Neural progenitor cell (in vitro differentiated cells): ENCODE results near the gene MBOAT7. TPM values are rescaled to one million over a fixed set of nuclear protein-coding genes. Genes with fewer than 3 reads are reported as not detected.
A peak's percentile ranks its signal among the peaks of the same experiment; 100 is the strongest.

Experiments
- DNase-seq: peaks from one replicate; pipeline ENCODE4 v3.0.0-alpha.2; 2016; ENCODE audit warnings: low spot score
- H2AFZ ChIP-seq: fragments of 200-600 bp; sonication (generic); replicated peaks from 2 replicates; pipeline ENCODE4 v1.6.1; 2016; ENCODE audit warnings: antibody characterized with exemption
- H3F3A ChIP-seq: fragments of 200-600 bp; sonication (generic); 2 replicates; pipeline ENCODE4 v1.6.1; 2016; ENCODE audit warnings: antibody characterized with exemption, low read depth
- H3K27ac ChIP-seq: fragments of 200-600 bp; sonication (generic); 2 replicates; pipeline ENCODE4 v1.5.1; 2016; ENCODE audit warnings: mild to moderate bottlenecking
- H3K27me3 ChIP-seq: fragments of 200-600 bp; sonication (generic); 2 replicates; pipeline ENCODE4 v1.6.1; 2016; ENCODE audit warnings: mild to moderate bottlenecking, moderate library complexity
- H3K36me3 ChIP-seq: fragments of 200-600 bp; sonication (generic); 2 replicates; pipeline ENCODE4 v1.5.1; 2016
- H3K4me1 ChIP-seq: fragments of 200-600 bp; sonication (generic); 2 replicates; pipeline ENCODE4 v1.6.1; 2016; ENCODE audit warnings: mixed run types
- H3K4me2 ChIP-seq: fragments of 200-600 bp; sonication (generic); 2 replicates; pipeline ENCODE4 v1.6.1; 2016
- H3K4me3 ChIP-seq: fragments of 200-600 bp; sonication (generic); 2 replicates; pipeline ENCODE4 v1.5.1; 2016
- H3K79me2 ChIP-seq: fragments of 200-600 bp; sonication (generic); 2 replicates; pipeline ENCODE4 v1.6.1; 2016; ENCODE audit warnings: low read depth
- H3K9ac ChIP-seq: fragments of 200-600 bp; sonication (generic); 2 replicates; pipeline ENCODE4 v1.6.1; 2016
- H3K9me3 ChIP-seq: fragments of 200-600 bp; sonication (generic); 2 replicates; pipeline ENCODE4 v1.5.1; 2016; ENCODE audit warnings: low read depth
- H4K20me1 ChIP-seq: fragments of 200-600 bp; sonication (generic); 2 replicates; pipeline ENCODE4 v1.6.1; 2016; ENCODE audit warnings: low read depth
- H3K27ac Mint-ChIP-seq: 3 replicates; pipeline ENCODE4 v1.8.0; 2021; ENCODE audit warnings: mixed read lengths
- H3K27me3 Mint-ChIP-seq: 2 replicates; pipeline ENCODE4 v1.8.0; 2022; ENCODE audit warnings: low read depth, mild to moderate bottlenecking, inconsistent platforms, moderate library complexity, mixed read lengths; ENCODE audit not compliant: insufficient read depth
- H3K36me3 Mint-ChIP-seq: 3 replicates; pipeline ENCODE4 v1.8.0; 2021; ENCODE audit warnings: mixed read lengths
- H3K4me1 Mint-ChIP-seq: 3 replicates; pipeline ENCODE4 v1.8.0; 2021; ENCODE audit warnings: mixed read lengths
- H3K4me3 Mint-ChIP-seq: 3 replicates; pipeline ENCODE4 v1.8.0; 2021; ENCODE audit warnings: mild to moderate bottlenecking, moderate library complexity, mixed read lengths
- H3K9me3 Mint-ChIP-seq: 3 replicates; pipeline ENCODE4 v1.8.0; 2020; ENCODE audit warnings: mixed read lengths
- CTCF ChIP-seq: fragments of 200-600 bp; sonication (generic); IDR thresholded peaks from 2 replicates; pipeline ENCODE4 v1.5.1; 2017; ENCODE audit warnings: antibody characterized with exemption, mild to moderate bottlenecking
- EZH2 ChIP-seq: fragments of 200-600 bp; sonication (generic); IDR thresholded peaks from 2 replicates; pipeline ENCODE4 v1.6.1; 2017; ENCODE audit warnings: antibody characterized with exemption, mild to moderate bottlenecking, moderate library complexity
- EZH2phosphoT487 ChIP-seq: fragments of 200-600 bp; sonication (generic); IDR thresholded peaks from 2 replicates; pipeline ENCODE4 v1.6.1; 2017; ENCODE audit warnings: antibody characterized with exemption
- total RNA-seq: library from RNA; depleted of rRNA; stranded (reverse); fragments of >200 nt; gene quantifications from 2 replicates; pipeline ENCODE4 v1.2.3, GENCODE V29; 2015; ENCODE audit warnings: low replicate concordance

MBOAT7 gene
- total RNA-seq, 1 donor from 2014 or later, result 20.0 TPM

DNA sequence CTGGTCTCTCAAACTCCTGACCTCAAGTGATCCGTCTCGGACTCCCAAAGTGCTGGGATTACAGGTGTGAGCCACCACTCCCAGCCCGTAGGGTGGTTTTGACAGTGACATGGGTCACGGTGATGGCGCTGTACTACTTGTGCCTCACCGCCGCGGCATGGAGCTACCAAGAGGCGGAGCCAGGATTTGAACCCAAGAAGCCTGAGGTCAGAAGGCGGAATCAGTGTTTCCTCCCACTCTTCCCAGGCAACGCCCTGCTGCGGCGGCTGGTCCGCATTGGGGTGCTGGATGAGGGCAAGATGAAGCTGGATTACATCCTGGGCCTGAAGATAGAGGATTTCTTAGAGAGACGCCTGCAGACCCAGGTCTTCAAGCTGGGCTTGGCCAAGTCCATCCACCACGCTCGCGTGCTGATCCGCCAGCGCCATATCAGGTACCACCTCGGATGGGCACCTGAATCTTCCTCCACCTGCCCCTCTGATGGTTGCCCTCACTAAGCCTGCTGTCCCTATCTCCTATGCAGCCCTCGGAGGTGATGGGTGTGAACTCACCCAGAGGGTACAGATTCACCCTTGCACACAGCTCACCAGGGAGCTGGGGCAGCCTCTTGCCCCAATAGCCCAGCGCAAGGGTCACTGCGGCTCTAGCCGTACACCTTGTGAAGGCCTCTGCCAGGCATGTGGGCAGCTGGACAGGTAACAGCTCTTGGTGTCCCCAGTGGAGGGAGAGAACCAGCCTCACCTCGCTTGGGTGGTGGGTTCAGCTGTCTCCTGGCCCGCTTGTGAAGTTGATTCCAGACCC is 16.9 kb upstream of the MBOAT7 start:
- peaks cover 36% of the 10 kb centered on the region for H3K4me1 Mint-ChIP-seq
- peaks cover 17% of the 10 kb centered on the region for H3K36me3 ChIP-seq
- H3F3A ChIP-seq, result peaks cover 60% of the 10 kb centered on the region
- no peak overlapping the region for H3K4me2 ChIP-seq
- H3K9me3 ChIP-seq, result no peaks in the 10 kb centered on the region
- H3K27ac Mint-ChIP-seq, result no peak overlapping the region
- H3K36me3 Mint-ChIP-seq, result peaks cover 34% of the 10 kb centered on the region
- peaks cover 33% of the 10 kb centered on the region for H3K4me1 ChIP-seq
- no peak overlapping the region for H3K9ac ChIP-seq
- H4K20me1 ChIP-seq, result peaks cover 92% of the 10 kb centered on the region
- peaks cover 5% of the 10 kb centered on the region for H3K27me3 Mint-ChIP-seq
- no peak overlapping the region for H3K4me3 Mint-ChIP-seq
- DNase-seq, result no peak
- H3K27me3 ChIP-seq, result no peaks in the 10 kb centered on the region
- TF ChIP-seq EZH2, result no peak
- TF ChIP-seq CTCF, result no peak
- no peak for TF ChIP-seq EZH2phosphoT487
- no peaks in the 10 kb centered on the region for H3K9me3 Mint-ChIP-seq
- peaks cover 58% of the 10 kb centered on the region for H3K79me2 ChIP-seq
- no peak overlapping the region for H3K4me3 ChIP-seq
- no peak overlapping the region for H2AFZ ChIP-seq
- H3K27ac ChIP-seq, result no peak overlapping the region

- Histone ChIP-seq H3K27ac (no peak overlapping the region), H3K4me1 (peaks cover 33% of the 10 kb centered on the region), H3K4me2 (peak overlapping the region; percentile 97), H3K9ac (peak overlapping the region; percentile 25), H4K20me1 (peaks cover 90% of the 10 kb centered on the region), H3F3A (peaks cover 71% of the 10 kb centered on the region), H3K4me3 (no peak overlapping the region), H3K27me3 (no peaks in the 10 kb centered on the region), H3K79me2 (peaks cover 64% of the 10 kb centered on the region), H2AFZ (no peak overlapping the region), H3K9me3 (no peaks in the 10 kb centered on the region), H3K36me3 (peaks cover 17% of the 10 kb centered on the region)
- Mint-ChIP-seq H3K36me3 (peaks cover 35% of the 10 kb centered on the region), H3K9me3 (no peaks in the 10 kb centered on the region), H3K4me3 (no peak overlapping the region), H3K27me3 (peaks cover 7% of the 10 kb centered on the region), H3K27ac (no peak overlapping the region), H3K4me1 (peaks cover 39% of the 10 kb centered on the region)
- DNase-seq, result no peak
- TF ChIP-seq EZH2phosphoT487 (no peak), CTCF (no peak), EZH2 (no peak)
Observed at GRCh38 chr19:54204767-54205468, 15.5 kb upstream of the MBOAT7 start.

GRCh38 chr19:54203151-54203611 is 13.8 kb upstream of the MBOAT7 start:
- Histone ChIP-seq H3K9ac (peak overlapping the region; percentile 54), H3K27ac (no peak overlapping the region), H3F3A (peaks cover 81% of the 10 kb centered on the region), H2AFZ (no peak overlapping the region), H4K20me1 (peaks cover 72% of the 10 kb centered on the region), H3K36me3 (peaks cover 17% of the 10 kb centered on the region), H3K79me2 (peaks cover 64% of the 10 kb centered on the region), H3K4me1 (peaks cover 33% of the 10 kb centered on the region), H3K27me3 (no peaks in the 10 kb centered on the region), H3K9me3 (no peaks in the 10 kb centered on the region), H3K4me2 (peak overlapping the region; percentile 97), H3K4me3 (peak overlapping the region; percentile 67)
- no peaks in the 10 kb centered on the region for H3K9me3 Mint-ChIP-seq
- DNase-seq, result no peak
- TF ChIP-seq EZH2, result no peak
- TF ChIP-seq EZH2phosphoT487, result no peak
- no peak for TF ChIP-seq CTCF
- H3K27me3 Mint-ChIP-seq, result peaks cover 7% of the 10 kb centered on the region
- no peak overlapping the region for H3K27ac Mint-ChIP-seq
- peak overlapping the region; percentile 100 for H3K4me3 Mint-ChIP-seq
- H3K4me1 Mint-ChIP-seq, result peaks cover 33% of the 10 kb centered on the region
- H3K36me3 Mint-ChIP-seq, result peaks cover 34% of the 10 kb centered on the region
